HL-60 (cell line): ENCODE results near the gene ARID5B.

Source experiments
- DNase-seq, 2 experiments: peaks; one replicate each; pipeline ENCODE4 v3.0.0-alpha.2; 2010 to 2020; ENCODE audit warnings: low read depth in 1 of 2, low spot score in 1 of 2
- H3K27ac ChIP-seq: fragments of 250-450 bp; sonication (Bioruptor Pico); replicated peaks from 2 replicates; pipeline ENCODE4 v1.5.1; 2020; ENCODE audit warnings: mild to moderate bottlenecking, moderate library complexity
- H3K27me3 ChIP-seq: fragments of 250-450 bp; sonication (Bioruptor Pico); 2 replicates; pipeline ENCODE4 v1.5.1; 2021; ENCODE audit warnings: mild to moderate bottlenecking, moderate library complexity; ENCODE audit not compliant: insufficient read depth, poor library complexity, severe bottlenecking
- H3K4me3 ChIP-seq: replicated peaks from 2 replicates; pipeline ENCODE4 v1.5.1; 2011; ENCODE audit warnings: mild to moderate bottlenecking, control low read depth, low read length; ENCODE audit not compliant: insufficient read depth
- CTCF ChIP-seq: IDR thresholded peaks from one replicate; pipeline ENCODE4 v1.5.1; 2011; ENCODE audit warnings: low read length, control low read depth, inconsistent platforms; ENCODE audit not compliant: insufficient read depth
- GABPA ChIP-seq: IDR thresholded peaks from 2 replicates; pipeline ENCODE4 v1.6.1; 2012; ENCODE audit warnings: low read depth
- POLR2AphosphoS5 ChIP-seq: IDR thresholded peaks from 2 replicates; pipeline ENCODE4 v1.6.1; 2012; ENCODE audit warnings: low read depth
- REST ChIP-seq: IDR thresholded peaks from 2 replicates; pipeline ENCODE4 v1.6.1; 2012; ENCODE audit warnings: low read depth; ENCODE audit not compliant: insufficient replicate concordance
- SPI1 ChIP-seq: IDR thresholded peaks from 2 replicates; pipeline ENCODE4 v1.6.1; 2012; ENCODE audit warnings: low read depth, mild to moderate bottlenecking, borderline replicate concordance

The ARID5B gene

DNA sequence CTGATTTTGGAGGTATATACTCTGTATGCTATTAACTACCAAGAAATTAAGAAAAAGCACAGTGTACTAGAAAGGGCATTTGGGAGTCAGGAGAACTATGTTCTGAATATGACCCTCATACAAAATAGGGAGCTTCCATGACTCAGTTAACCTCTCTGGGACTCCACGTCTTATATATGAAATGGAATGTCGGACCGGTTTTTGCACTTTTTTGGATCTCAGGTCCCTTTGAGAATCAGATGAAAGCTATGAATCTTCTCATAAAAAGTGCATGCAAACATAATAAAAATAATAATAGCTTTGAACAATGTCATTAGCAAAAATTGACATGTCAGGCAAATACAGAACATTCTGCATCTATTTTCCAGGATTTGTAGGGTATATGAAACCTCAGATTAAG lies 113.0 kb downstream of the ARID5B start:
- DNase-seq, result no peak
- TF ChIP-seq REST (no peak), CTCF (no peak), SPI1 (no peak)

GRCh38 chr10:62015994-62016393 lies 114.5 kb downstream of the ARID5B start:
- TF ChIP-seq CTCF, result no peak
- no peak for TF ChIP-seq SPI1
- TF ChIP-seq REST, result no peak
- no peak for TF ChIP-seq POLR2AphosphoS5
- TF ChIP-seq GABPA, result no peak
- DNase-seq, result no peak
- H3K27ac ChIP-seq, result no peak overlapping the region
- H3K27me3 ChIP-seq, result no peaks in the 10 kb centered on the region
- no peak overlapping the region for H3K4me3 ChIP-seq

More for the DNA sequence above, 113.0 kb downstream of the ARID5B start:
- no peak overlapping the region for H3K4me3 ChIP-seq
- H3K27ac ChIP-seq, result no peak overlapping the region
- H3K27me3 ChIP-seq, result no peaks in the 10 kb centered on the region

GRCh38 chr10:62016623-62017490 lies 115.4 kb downstream of the ARID5B start:
- Histone ChIP-seq H3K27me3 (no peaks in the 10 kb centered on the region), H3K4me3 (no peak overlapping the region), H3K27ac (no peak overlapping the region)
- TF ChIP-seq SPI1, result no peak
- TF ChIP-seq REST, result no peak
- no peak for TF ChIP-seq GABPA
- no peak for TF ChIP-seq POLR2AphosphoS5
- TF ChIP-seq CTCF, result no peak
- no peak for DNase-seq
